GM13976 (cell line): ENCODE results near the gene HERC3.

Experiments used
- DNase-seq: peaks from one replicate; pipeline ENCODE4 v3.0.0; 2012; ENCODE audit warnings: low spot score
- CTCF ChIP-seq: IDR thresholded peaks from 2 replicates; pipeline ENCODE4 v1.5.1; 2012; ENCODE audit warnings: borderline replicate concordance, mild to moderate bottlenecking; ENCODE audit not compliant: insufficient read depth; ENCODE audit errors: extremely low read depth, missing control alignments, control extremely low read depth
- in situ Hi-C: fragments of 300-500 bp; cut with MboI; formaldehyde crosslinking; loops from one replicate; pipeline ENCODE4 v1.12.0; 2022; ENCODE audit warnings: low sequenced_read_pairs, mixed read lengths, inconsistent platforms; ENCODE audit not compliant: unreplicated experiment

HERC3 gene

GRCh38 chr4:88728146-88728545 lies 135.9 kb downstream of the HERC3 start:
- in situ Hi-C loops = no loop called here
- DNase-seq = no peak
- TF ChIP-seq CTCF = no peak

- in situ Hi-C loops = no loop called here
- no peak for DNase-seq
- TF ChIP-seq CTCF = no peak
Observed at GRCh38 chr4:88729146-88729760, 137.0 kb downstream of the HERC3 start.

- TF ChIP-seq CTCF = no peak
- in situ Hi-C loops = no loop called here
- no peak for DNase-seq
Observed at GRCh38 chr4:88730811-88731210, 138.5 kb downstream of the HERC3 start.

- no peak for TF ChIP-seq CTCF
- DNase-seq = no peak
- in situ Hi-C loops = no loop called here
Observed at GRCh38 chr4:88731381-88731780, 139.1 kb downstream of the HERC3 start.

GRCh38 chr4:88732714-88733368 lies 140.6 kb downstream of the HERC3 start:
- in situ Hi-C loops = no loop called here
- TF ChIP-seq CTCF = no peak

GRCh38 chr4:88734403-88734949 lies 142.2 kb downstream of the HERC3 start:
- in situ Hi-C loops = no loop called here
- DNase-seq = no peak
- TF ChIP-seq CTCF = no peak

More at GRCh38 chr4:88732714-88733368, 140.6 kb downstream of the HERC3 start:
- no peak for DNase-seq
